CD14-positive monocyte (primary cell): Measurements from ENCODE around the gene TSEN15. TPM values are rescaled to one million over a fixed set of nuclear protein-coding genes. Genes with fewer than 3 reads are reported as not detected.

Source experiments
- DNase-seq, 3 donors: peaks; one replicate each; pipeline ENCODE4 v3.0.0-alpha.2; 2011 to 2022
- H2AFZ ChIP-seq: 2 replicates; pipeline ENCODE4 v1.6.0; 2012; ENCODE audit warnings: mild to moderate bottlenecking, low read depth, low read length, inconsistent platforms; ENCODE audit not compliant: insufficient read depth, poor library complexity, severe bottlenecking
- H3K27ac ChIP-seq, 2 donors: 1 replicate in 1 of 2; 2 replicates in 1 of 2; pipeline ENCODE4 v1.5.1; 2012 to 2013; ENCODE audit warnings: low read length in 2 of 2, control low read depth in 1 of 2, inconsistent platforms in 1 of 2, low read depth in 1 of 2, mild to moderate bottlenecking in 1 of 2
- H3K27me3 ChIP-seq, 2 donors: one replicate each; pipeline versions ENCODE4 v1.6.0 to v1.6.1; 2011 to 2013; ENCODE audit warnings: low read length in 2 of 2; ENCODE audit not compliant: control insufficient read depth in 2 of 2, insufficient read depth in 2 of 2
- H3K36me3 ChIP-seq, 2 donors: replicated peaks in 1 of 2; 1 replicate in 1 of 2; 2 replicates in 1 of 2; pipeline versions ENCODE4 v1.5.1 to v1.6.1; 2012 to 2013; ENCODE audit warnings: low read length in 2 of 2, control low read depth in 1 of 2, inconsistent platforms in 1 of 2, mild to moderate bottlenecking in 1 of 2; ENCODE audit not compliant: insufficient read depth in 2 of 2, control insufficient read depth in 1 of 2
- H3K4me1 ChIP-seq, 2 donors: 1 replicate in 1 of 2; 2 replicates in 1 of 2; pipeline versions ENCODE4 v1.5.1 to v1.6.1; 2012 to 2013; ENCODE audit warnings: low read length in 2 of 2, control low read depth in 1 of 2, inconsistent platforms in 1 of 2, mild to moderate bottlenecking in 1 of 2, moderate library complexity in 1 of 2; ENCODE audit not compliant: insufficient read depth in 2 of 2, control insufficient read depth in 1 of 2
- H3K4me2 ChIP-seq: replicated peaks from 2 replicates; pipeline ENCODE3; 2012; ENCODE audit warnings: low read length, moderate library complexity, mild to moderate bottlenecking; ENCODE audit not compliant: poor library complexity, severe bottlenecking; ENCODE audit errors: extremely low read depth
- H3K4me3 ChIP-seq, 3 experiments: fragments of 200-600 bp in 1 of 3; sonication (generic) in 1 of 3; replicated peaks in 1 of 3; 1 replicate in 2 of 3; 2 replicates in 1 of 3; pipeline ENCODE4 v1.5.1; 2011 to 2013; ENCODE audit warnings: low read length in 3 of 3, mild to moderate bottlenecking in 3 of 3, control low read depth in 2 of 3, low read depth in 2 of 3, inconsistent platforms in 1 of 3, moderate library complexity in 1 of 3
- H3K79me2 ChIP-seq: 2 replicates; pipeline ENCODE4 v1.6.0; 2012; ENCODE audit warnings: mild to moderate bottlenecking, control low read depth, inconsistent platforms, low read length, moderate library complexity; ENCODE audit not compliant: insufficient read depth
- H3K9ac ChIP-seq: 2 replicates; pipeline ENCODE4 v1.6.0; 2017; ENCODE audit warnings: low read length, mild to moderate bottlenecking; ENCODE audit not compliant: insufficient read depth, poor library complexity, severe bottlenecking
- H3K9me3 ChIP-seq, 2 donors: replicated peaks in 1 of 2; 1 replicate in 1 of 2; 2 replicates in 1 of 2; pipeline versions ENCODE4 v1.5.1 to v1.6.1; 2012 to 2013; ENCODE audit warnings: low read length in 2 of 2, control low read depth in 1 of 2; ENCODE audit not compliant: control insufficient read depth in 1 of 2, insufficient read depth in 1 of 2
- H4K20me1 ChIP-seq: 2 replicates; pipeline ENCODE4 v1.6.0; 2012; ENCODE audit warnings: mild to moderate bottlenecking, low read length, control low read depth, moderate library complexity; ENCODE audit not compliant: insufficient read depth
- H3K27ac Mint-ChIP-seq, 7 donors: one replicate each; pipeline ENCODE4 v1.8.0; 2020; ENCODE audit warnings: mild to moderate bottlenecking in 7 of 7, mixed read lengths in 7 of 7, moderate library complexity in 6 of 7, inconsistent platforms in 2 of 7
- H3K27me3 Mint-ChIP-seq, 3 donors: one replicate each; pipeline ENCODE4 v1.8.0; 2021 to 2022; ENCODE audit warnings: low read depth in 3 of 3, mild to moderate bottlenecking in 3 of 3, mixed read lengths in 3 of 3, moderate library complexity in 3 of 3, inconsistent platforms in 1 of 3
- H3K36me3 Mint-ChIP-seq, 2 donors: one replicate each; pipeline ENCODE4 v1.8.0; 2020; ENCODE audit warnings: mixed read lengths in 2 of 2, inconsistent platforms in 1 of 2, mild to moderate bottlenecking in 1 of 2
- H3K4me1 Mint-ChIP-seq: one replicate; pipeline ENCODE4 v1.8.0; 2020; ENCODE audit warnings: mild to moderate bottlenecking, mixed read lengths
- H3K4me3 Mint-ChIP-seq, 2 donors: one replicate each; pipeline ENCODE4 v1.8.0; 2020; ENCODE audit warnings: mild to moderate bottlenecking in 2 of 2, mixed read lengths in 2 of 2, moderate library complexity in 1 of 2
- H3K9me3 Mint-ChIP-seq, 7 donors: one replicate each; pipeline ENCODE4 v1.8.0; 2020 to 2022; ENCODE audit warnings: mixed read lengths in 7 of 7, mild to moderate bottlenecking in 6 of 7, moderate library complexity in 6 of 7, inconsistent platforms in 2 of 7
- WGBS: methylation state at CpG from one replicate; pipeline ENCODE4 v1.1.5; 2013; ENCODE audit warnings: missing lambda C conversion rate; ENCODE audit not compliant: insufficient coverage; 5-methylcytosine and 5-hydroxymethylcytosine counted together
- intact Hi-C, 2 donors: fragments of 100-400 bp; cut with micrococcal nuclease; formaldehyde crosslinking; loops; one replicate each; pipeline versions ENCODE4 v1.15.0 to v1.15.1; 2023
- polyA plus RNA-seq, 3 donors: library from polyadenylated mRNA; depleted of rRNA in 1 of 3; unstranded in 2 of 3; stranded (reverse) in 1 of 3; fragments of 300-500 nt in 2 of 3; fragments of >200 nt in 1 of 3; fragmentation: Illumina TruSeq in 2 of 3; gene quantifications; 1 replicate in 2 of 3; 2 replicates in 1 of 3; pipeline ENCODE4 v1.2.3, GENCODE V29; 2012 to 2021
- TF ChIP-seq, protein P1 (sequence below): fragments of 200-600 bp; IDR thresholded peaks from one replicate; pipeline ENCODE4 v1.8.0; 2022; ENCODE audit warnings: antibody characterized with exemption, mild to moderate bottlenecking

TSEN15 gene
- polyA plus RNA-seq, 3 donors, result 11.8 to 29.4 (median 23.4) TPM

DNA sequence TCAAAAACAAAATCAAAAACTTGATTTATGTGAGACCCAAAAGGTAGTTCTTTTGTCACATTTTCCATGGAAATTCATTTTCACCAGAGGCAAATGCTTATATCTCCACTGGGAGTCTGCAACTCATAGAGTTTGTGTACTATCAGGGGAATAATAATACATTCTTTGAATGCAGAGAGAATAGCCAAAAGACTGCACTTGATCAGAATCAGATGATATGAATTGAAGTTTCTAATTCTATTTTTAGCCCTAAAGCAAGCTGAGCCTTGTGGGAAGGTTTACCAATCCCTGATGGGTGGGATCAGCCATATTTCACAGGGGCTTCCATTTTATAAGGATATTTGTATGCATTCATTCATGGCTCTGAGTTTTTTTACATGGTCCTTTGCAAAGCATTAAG is 49.6 kb downstream of the TSEN15 start:
- Histone ChIP-seq H3K4me1 (no peaks in the 10 kb centered on the region), H2AFZ (no peak overlapping the region), H3K36me3 (no peaks in the 10 kb centered on the region), H3K9me3 (peaks cover 11 to 16% of the 10 kb centered on the region in 2 donors), H4K20me1 (no peaks in the 10 kb centered on the region), H3K79me2 (no peaks in the 10 kb centered on the region), H3K4me2 (no peak overlapping the region), H3K27me3 (no peaks in the 10 kb centered on the region), H3K27ac (no peak overlapping the region), H3K9ac (no peak overlapping the region), H3K4me3 (no peak overlapping the region)
- Mint-ChIP-seq H3K4me3 (no peak overlapping the region), H3K36me3 (peaks cover 5 to 6% of the 10 kb centered on the region in 2 donors), H3K9me3 (peaks cover 13 to 33% (median 21%) of the 10 kb centered on the region in 7 donors), H3K27ac (no peak overlapping the region), H3K4me1 (no peaks in the 10 kb centered on the region), H3K27me3 (no peaks in the 10 kb centered on the region)
- no peak for DNase-seq
- intact Hi-C loops, result no loop called here
- TF ChIP-seq, protein P1, sequence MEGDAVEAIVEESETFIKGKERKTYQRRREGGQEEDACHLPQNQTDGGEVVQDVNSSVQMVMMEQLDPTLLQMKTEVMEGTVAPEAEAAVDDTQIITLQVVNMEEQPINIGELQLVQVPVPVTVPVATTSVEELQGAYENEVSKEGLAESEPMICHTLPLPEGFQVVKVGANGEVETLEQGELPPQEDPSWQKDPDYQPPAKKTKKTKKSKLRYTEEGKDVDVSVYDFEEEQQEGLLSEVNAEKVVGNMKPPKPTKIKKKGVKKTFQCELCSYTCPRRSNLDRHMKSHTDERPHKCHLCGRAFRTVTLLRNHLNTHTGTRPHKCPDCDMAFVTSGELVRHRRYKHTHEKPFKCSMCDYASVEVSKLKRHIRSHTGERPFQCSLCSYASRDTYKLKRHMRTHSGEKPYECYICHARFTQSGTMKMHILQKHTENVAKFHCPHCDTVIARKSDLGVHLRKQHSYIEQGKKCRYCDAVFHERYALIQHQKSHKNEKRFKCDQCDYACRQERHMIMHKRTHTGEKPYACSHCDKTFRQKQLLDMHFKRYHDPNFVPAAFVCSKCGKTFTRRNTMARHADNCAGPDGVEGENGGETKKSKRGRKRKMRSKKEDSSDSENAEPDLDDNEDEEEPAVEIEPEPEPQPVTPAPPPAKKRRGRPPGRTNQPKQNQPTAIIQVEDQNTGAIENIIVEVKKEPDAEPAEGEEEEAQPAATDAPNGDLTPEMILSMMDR, result no peak

DNA sequence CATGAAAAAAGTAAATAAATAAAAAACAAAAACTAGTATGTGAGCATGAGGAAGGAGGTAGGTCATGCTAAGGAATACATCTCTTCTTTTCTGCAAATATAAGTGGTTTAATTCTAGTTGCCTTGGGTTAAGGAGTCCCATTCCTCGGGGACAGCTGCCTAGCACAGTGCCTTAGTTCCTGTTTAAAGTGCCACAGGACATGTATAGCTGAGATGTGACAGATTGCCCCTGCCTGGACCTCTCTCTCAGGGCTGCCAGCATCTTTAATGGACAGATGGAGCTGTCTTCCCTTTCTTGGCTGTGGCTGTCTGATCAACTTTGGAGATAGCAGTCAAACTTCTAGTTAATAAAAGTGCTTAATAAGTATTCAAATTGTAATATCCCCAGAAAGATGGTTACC is 50.0 kb downstream of the TSEN15 start:
- Histone ChIP-seq H3K9me3 (peaks cover 11 to 19% of the 10 kb centered on the region in 2 donors), H3K27ac (no peak overlapping the region), H2AFZ (no peak overlapping the region), H3K9ac (no peak overlapping the region), H3K4me1 (no peaks in the 10 kb centered on the region), H4K20me1 (no peaks in the 10 kb centered on the region), H3K27me3 (no peaks in the 10 kb centered on the region), H3K4me3 (no peak overlapping the region), H3K79me2 (no peaks in the 10 kb centered on the region), H3K4me2 (no peak overlapping the region), H3K36me3 (no peaks in the 10 kb centered on the region)
- H3K36me3 Mint-ChIP-seq, result peaks cover 4 to 6% of the 10 kb centered on the region in 2 donors
- H3K9me3 Mint-ChIP-seq, result peaks cover 15 to 33% (median 24%) of the 10 kb centered on the region in 7 donors
- H3K4me3 Mint-ChIP-seq, result no peak overlapping the region
- WGBS, result no CpG with 5 or more reads among the region's 1 CpG
- peaks cover 2% of the 10 kb centered on the region for H3K4me1 Mint-ChIP-seq
- no peaks in the 10 kb centered on the region for H3K27me3 Mint-ChIP-seq
- no peak overlapping the region for H3K27ac Mint-ChIP-seq
- intact Hi-C loops, result no loop called here
- TF ChIP-seq, protein P1, result no peak
- DNase-seq, result no peak
